Endothelial cell of umbilical vein (primary cell): ENCODE data around the gene IL10RB. TPM values are rescaled to one million over a fixed set of nuclear protein-coding genes. Genes with fewer than 3 reads are reported as not detected.

ENCODE experiments used
- BruUV-seq: library from RNA; stranded (reverse); fragments of 400-500 nt; replicated peaks from 2 replicates; lab custom pipeline; 2021; lab: Mats Ljungman, UMichigan
- CTCF ChIA-PET: fragments of 300-600, 350-600 bp; sonication (Branson Sonifier 250); formaldehyde crosslinking; loops from one replicate; lab custom pipeline; 2021; ENCODE audit warnings: antibody characterized with exemption, inconsistent platforms; lab: Charles Lee
- POLR2A ChIA-PET: fragments of 300-600, 350-600 bp; sonication (Branson Sonifier 250); formaldehyde crosslinking; loops from one replicate; lab custom pipeline; 2021; ENCODE audit warnings: antibody characterized with exemption, inconsistent platforms; lab: Charles Lee
- DNase-seq: peaks from one replicate; pipeline ENCODE4 v3.0.0-alpha.2; 2011; ENCODE audit warnings: low read depth, low spot score
- FAIRE-seq: peaks from 2 replicates; lab custom pipeline; 2011; peaks lifted over from hg19 to GRCh38; lab: Jason Lieb, UNC
- H2AFZ ChIP-seq: 2 replicates; pipeline ENCODE4 v1.6.0; 2012; ENCODE audit warnings: low read depth, low read length, control low read depth, inconsistent platforms
- H3K27ac ChIP-seq: 2 replicates; pipeline ENCODE4 v1.5.1; 2011; ENCODE audit warnings: low read depth, mild to moderate bottlenecking, control low read depth, low read length, moderate library complexity; ENCODE audit not compliant: insufficient read depth
- H3K27me3 ChIP-seq, 2 experiments: 2 replicates each; pipeline versions ENCODE4 v1.6.0 to v1.6.1; 2011; ENCODE audit warnings: low read length in 2 of 2, mixed read lengths in 1 of 2; ENCODE audit not compliant: control insufficient read depth in 2 of 2, insufficient read depth in 2 of 2
- H3K36me3 ChIP-seq, 2 experiments: 2 replicates in 1 of 2; 3 replicates in 1 of 2; pipeline ENCODE4 v1.5.1; 2011; ENCODE audit warnings: low read length in 2 of 2, mild to moderate bottlenecking in 1 of 2, moderate library complexity in 1 of 2; ENCODE audit not compliant: control insufficient read depth in 2 of 2, insufficient read depth in 2 of 2; ENCODE audit errors: extremely low read depth in 1 of 2
- H3K4me1 ChIP-seq: 3 replicates; pipeline ENCODE4 v1.5.1; 2011; ENCODE audit warnings: mild to moderate bottlenecking, low read length; ENCODE audit not compliant: control insufficient read depth, insufficient read depth; ENCODE audit errors: extremely low read depth
- H3K4me2 ChIP-seq: 2 replicates; pipeline ENCODE4 v1.6.1; 2011; ENCODE audit warnings: low read length, control low read depth, mixed read lengths; ENCODE audit not compliant: insufficient read depth
- H3K4me3 ChIP-seq, 3 experiments: fragments of 200-600 bp in 1 of 3; sonication (generic), shearing (Covaris generic) in 1 of 3; replicated peaks in 1 of 3; 2 replicates each; pipeline ENCODE4 v1.5.1; 2011 to 2016; ENCODE audit warnings: control low read depth in 3 of 3, low read length in 3 of 3, mild to moderate bottlenecking in 2 of 3, inconsistent platforms in 1 of 3, low read depth in 1 of 3, moderate library complexity in 1 of 3; ENCODE audit not compliant: insufficient read depth in 1 of 3
- H3K79me2 ChIP-seq: 2 replicates; pipeline ENCODE4 v1.6.0; 2012; ENCODE audit warnings: low read length, inconsistent platforms; ENCODE audit not compliant: control insufficient read depth, insufficient read depth
- H3K9ac ChIP-seq: replicated peaks from 2 replicates; pipeline ENCODE3; 2011; ENCODE audit warnings: low read length, control low read depth; ENCODE audit not compliant: insufficient read depth; ENCODE audit errors: extremely low read depth
- H3K9me1 ChIP-seq: replicated peaks from 3 replicates; pipeline ENCODE4 v1.6.0; 2011; ENCODE audit warnings: mild to moderate bottlenecking, low read length; ENCODE audit not compliant: control insufficient read depth, insufficient read depth; ENCODE audit errors: extremely low read depth
- H3K9me3 ChIP-seq: replicated peaks from 2 replicates; pipeline ENCODE4 v1.5.1; 2012; ENCODE audit warnings: low read length, inconsistent platforms; ENCODE audit not compliant: control insufficient read depth, insufficient read depth
- H4K20me1 ChIP-seq: replicated peaks from 2 replicates; pipeline ENCODE3; 2011; ENCODE audit warnings: mild to moderate bottlenecking, low read length; ENCODE audit not compliant: control insufficient read depth, insufficient read depth; ENCODE audit errors: extremely low read depth
- CTCF ChIP-seq, 2 donors: IDR thresholded peaks; 1 replicate in 1 of 2; 2 replicates in 1 of 2; pipeline ENCODE4 v1.5.1; 2011; ENCODE audit warnings: low read length in 2 of 2, mild to moderate bottlenecking in 2 of 2, moderate library complexity in 2 of 2, control low read depth in 1 of 2, inconsistent platforms in 1 of 2, low read depth in 1 of 2; ENCODE audit not compliant: insufficient read depth in 1 of 2; ENCODE audit errors: extremely low read depth in 1 of 2
- EZH2 ChIP-seq: IDR thresholded peaks from 2 replicates; pipeline ENCODE4 v1.6.1; 2012; ENCODE audit warnings: borderline replicate concordance, low read depth, mild to moderate bottlenecking, moderate library complexity, low read length, inconsistent platforms; ENCODE audit not compliant: severe bottlenecking
- FOS ChIP-seq: IDR thresholded peaks from 2 replicates; pipeline ENCODE4 v1.6.1; 2011; ENCODE audit warnings: mild to moderate bottlenecking, low read length, moderate library complexity, borderline replicate concordance; ENCODE audit not compliant: insufficient read depth
- GATA2 ChIP-seq: IDR thresholded peaks from 2 replicates; pipeline ENCODE4 v1.7.0; 2011; ENCODE audit warnings: low read depth, mild to moderate bottlenecking, moderate library complexity, mixed read lengths, low read length; ENCODE audit not compliant: insufficient read length, insufficient read depth
- JUN ChIP-seq: IDR thresholded peaks from 2 replicates; pipeline ENCODE4 v1.6.1; 2011; ENCODE audit warnings: borderline replicate concordance, low read depth; ENCODE audit not compliant: insufficient read length, insufficient read depth
- MAX ChIP-seq: IDR thresholded peaks from 2 replicates; pipeline ENCODE4 v1.6.1; 2011; ENCODE audit not compliant: insufficient read depth, insufficient read length
- MYC ChIP-seq: IDR thresholded peaks from one replicate; pipeline ENCODE4 v1.6.1; 2011; ENCODE audit warnings: mild to moderate bottlenecking, low read depth, low read length
- POLR2A ChIP-seq: IDR thresholded peaks from 2 replicates; pipeline ENCODE4 v1.6.1; 2012; ENCODE audit warnings: low read depth, mild to moderate bottlenecking, control low read depth, low read length
- POLR2AphosphoS5 ChIP-seq: IDR thresholded peaks from 2 replicates; pipeline ENCODE4 v1.6.1; 2012; ENCODE audit warnings: low read depth, mild to moderate bottlenecking, control low read depth, low read length, moderate library complexity; ENCODE audit not compliant: insufficient read depth
- dilution Hi-C: fragments of 300-500 bp; cut with MboI; formaldehyde crosslinking; loops from one replicate; pipeline ENCODE4 v1.15.0; 2019; ENCODE audit warnings: low sequenced_read_pairs; ENCODE audit not compliant: extremely low pct_ligation_motif_present
- intact Hi-C: fragments of 100-400 bp; cut with micrococcal nuclease; formaldehyde crosslinking; loops from one replicate; pipeline ENCODE4 v1.10.0; 2022
- polyA plus RNA-seq, 4 experiments: library from polyadenylated mRNA; depleted of rRNA in 3 of 4; stranded (reverse) in 3 of 4; unstranded in 1 of 4; fragments of >200 nt; gene quantifications; 2 replicates each; pipeline versions ENCODE4 v1.2.1 to v1.2.3, GENCODE V29; 2011 to 2012; ENCODE audit warnings: missing spikeins in 1 of 4
- total RNA-seq: library from RNA; stranded (reverse); gene quantifications from 2 replicates; pipeline ENCODE4 v1.2.3, GENCODE V29; 2021

The IL10RB gene
- total and polyA plus RNA-seq, 2 donors (not counting 3 experiments of a cell fraction or from before 2014, with no cell fraction given): 21.9 to 31.4 TPM

GRCh38 chr21:33283203-33283602 lies 17.0 kb downstream of the IL10RB start:
- DNase-seq: no peak
- Histone ChIP-seq H3K79me2 (no peaks in the 10 kb centered on the region), H3K9me1 (no peaks in the 10 kb centered on the region), H3K9me3 (no peaks in the 10 kb centered on the region), H3K27me3 (no peaks in the 10 kb centered on the region), H3K9ac (no peak overlapping the region), H3K36me3 (peaks cover 0 to 5% of the 10 kb centered on the region in 2 experiments), H2AFZ (no peak overlapping the region), H3K27ac (no peak overlapping the region), H4K20me1 (no peaks in the 10 kb centered on the region), H3K4me2 (no peak overlapping the region), H3K4me3 (no peak overlapping the region), H3K4me1 (peaks cover 16% of the 10 kb centered on the region)
- ChIA-PET CTCF (interaction anchor here (0.5 to 1.2 kb wide), 2 partner anchors 19 to 83 kb away, joined by 3 to 4 read pairs; no protein-coding TSS in a partner anchor), POLR2A (no interaction called here)
- TF ChIP-seq POLR2A: no peak
- TF ChIP-seq EZH2: no peak
- no peak for TF ChIP-seq GATA2
- no peak for TF ChIP-seq MYC
- no peak for TF ChIP-seq POLR2AphosphoS5
- TF ChIP-seq FOS: no peak
- no peak for TF ChIP-seq CTCF (IDR thresholded peaks at IDR 0.05; ENCODE audit: extremely low read depth in 1 of 2, insufficient read depth in 1 of 2, low read depth in 1 of 2, low read length in 2 of 2)
- no peak for TF ChIP-seq MAX
- TF ChIP-seq JUN: no peak
- intact Hi-C loops (no loop called here), dilution Hi-C loops (no loop called here)
- no peak for FAIRE-seq
- BruUV-seq: no TSS peak
